ENCODE measurements around the gene SLC35E1. TPM values are rescaled to one million over a fixed set of nuclear protein-coding genes. Genes with fewer than 3 reads are reported as not detected.

SLC35E1 gene
- total RNA-seq, 1 experiment from 2014 or later: 52.6 TPM

- no peak for ATAC-seq
- no peak overlapping the region for H3K4me2 ChIP-seq (ENCODE audit: low read length)
- no peak overlapping the region for H3K27ac ChIP-seq (ENCODE audit: low read length)
- ChIA-PET CTCF (no interaction called here), POLR2A (ENCODE audit: unreplicated experiment) (no interaction called here)
- H3K79me2 ChIP-seq (ENCODE audit: low read length): peaks cover 98% of the 10 kb centered on the region
- no peaks in the 10 kb centered on the region for H3K36me3 ChIP-seq (ENCODE audit: low read depth, low read length)
- H3K9ac ChIP-seq (ENCODE audit: low read length): no peak overlapping the region
- intact Hi-C loops (cut with micrococcal nuclease): no loop called here
- no peak for DNase-seq
- H2AFZ ChIP-seq (ENCODE audit: low read length): no peak overlapping the region
- H3K4me1 ChIP-seq (ENCODE audit: insufficient read depth, low read length): peaks cover 5% of the 10 kb centered on the region
- peaks cover 74% of the 10 kb centered on the region for H4K20me1 ChIP-seq (ENCODE audit: low read length)
- no peaks in the 10 kb centered on the region for H3K9me3 ChIP-seq (ENCODE audit: low read length)
- H3F3A ChIP-seq (ENCODE audit: low read length, unreplicated experiment): no peaks in the 10 kb centered on the region
- no TSS peak for BruUV-seq (replicated peaks)
- H3K27me3 ChIP-seq (ENCODE audit: low read length): no peaks in the 10 kb centered on the region
- no peak overlapping the region for H3K4me3 ChIP-seq (ENCODE audit: low read length)
- TF ChIP-seq, protein P1, sequence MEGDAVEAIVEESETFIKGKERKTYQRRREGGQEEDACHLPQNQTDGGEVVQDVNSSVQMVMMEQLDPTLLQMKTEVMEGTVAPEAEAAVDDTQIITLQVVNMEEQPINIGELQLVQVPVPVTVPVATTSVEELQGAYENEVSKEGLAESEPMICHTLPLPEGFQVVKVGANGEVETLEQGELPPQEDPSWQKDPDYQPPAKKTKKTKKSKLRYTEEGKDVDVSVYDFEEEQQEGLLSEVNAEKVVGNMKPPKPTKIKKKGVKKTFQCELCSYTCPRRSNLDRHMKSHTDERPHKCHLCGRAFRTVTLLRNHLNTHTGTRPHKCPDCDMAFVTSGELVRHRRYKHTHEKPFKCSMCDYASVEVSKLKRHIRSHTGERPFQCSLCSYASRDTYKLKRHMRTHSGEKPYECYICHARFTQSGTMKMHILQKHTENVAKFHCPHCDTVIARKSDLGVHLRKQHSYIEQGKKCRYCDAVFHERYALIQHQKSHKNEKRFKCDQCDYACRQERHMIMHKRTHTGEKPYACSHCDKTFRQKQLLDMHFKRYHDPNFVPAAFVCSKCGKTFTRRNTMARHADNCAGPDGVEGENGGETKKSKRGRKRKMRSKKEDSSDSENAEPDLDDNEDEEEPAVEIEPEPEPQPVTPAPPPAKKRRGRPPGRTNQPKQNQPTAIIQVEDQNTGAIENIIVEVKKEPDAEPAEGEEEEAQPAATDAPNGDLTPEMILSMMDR (conservative IDR thresholded peaks at IDR 0.05; ENCODE audit: low read depth, low read length): no peak
- TF ChIP-seq EZH2 (IDR thresholded peaks at IDR 0.05; ENCODE audit: low read length, unreplicated experiment) (no peak), EZH2phosphoT487 (IDR thresholded peaks at IDR 0.05; ENCODE audit: borderline replicate concordance, low read length) (no peak)
- no peaks in the 10 kb centered on the region for H3K9me2 ChIP-seq (replicated peaks; ENCODE audit: low read length)
These were observed 22.5 kb upstream of the SLC35E1 start for GRCh38 chr19:16594681-16595091.

GRCh38 chr19:16594131-16594586, 21.9 kb upstream of the SLC35E1 start:
- intact Hi-C loops (cut with micrococcal nuclease): no loop called here
- POLR2A ChIA-PET (ENCODE audit: unreplicated experiment): no interaction called here

GRCh38 chr19:16593181-16593580, 21.0 kb upstream of the SLC35E1 start:
- peaks cover 5% of the 10 kb centered on the region for H3K4me1 ChIP-seq (ENCODE audit: insufficient read depth, low read length)
- no peak overlapping the region for H3K4me2 ChIP-seq (ENCODE audit: low read length)
- peaks cover 98% of the 10 kb centered on the region for H3K79me2 ChIP-seq (ENCODE audit: low read length)
- no peaks in the 10 kb centered on the region for H3K36me3 ChIP-seq (ENCODE audit: low read depth, low read length)
- POLR2A ChIA-PET (ENCODE audit: unreplicated experiment): no interaction called here
- BruUV-seq (replicated peaks): no TSS peak
- no peak overlapping the region for H3K27ac ChIP-seq (ENCODE audit: low read length)
- H2AFZ ChIP-seq (ENCODE audit: low read length): no peak overlapping the region
- H3K9me3 ChIP-seq (ENCODE audit: low read length): no peaks in the 10 kb centered on the region
- ATAC-seq (no peak), DNase-seq (no peak)
- H3K9ac ChIP-seq (ENCODE audit: low read length): no peak overlapping the region
- H4K20me1 ChIP-seq (ENCODE audit: low read length): peaks cover 74% of the 10 kb centered on the region
- no peaks in the 10 kb centered on the region for H3K27me3 ChIP-seq (ENCODE audit: low read length)
- H3F3A ChIP-seq (ENCODE audit: low read length, unreplicated experiment): no peaks in the 10 kb centered on the region
- H3K4me3 ChIP-seq (ENCODE audit: low read length): no peak overlapping the region
- no peak for TF ChIP-seq EZH2phosphoT487 (IDR thresholded peaks at IDR 0.05; ENCODE audit: borderline replicate concordance, low read length)
- no peak for TF ChIP-seq EZH2 (IDR thresholded peaks at IDR 0.05; ENCODE audit: low read length, unreplicated experiment)
- TF ChIP-seq, protein P1 (conservative IDR thresholded peaks at IDR 0.05; ENCODE audit: low read depth, low read length): no peak
- no peaks in the 10 kb centered on the region for H3K9me2 ChIP-seq (replicated peaks; ENCODE audit: low read length)
- intact Hi-C loops (cut with micrococcal nuclease): no loop called here
- CTCF ChIA-PET: no interaction called here

More at GRCh38 chr19:16594131-16594586, 21.9 kb upstream of the SLC35E1 start:
- H3K79me2 ChIP-seq (ENCODE audit: low read length): peaks cover 98% of the 10 kb centered on the region
- H4K20me1 ChIP-seq (ENCODE audit: low read length): peaks cover 72% of the 10 kb centered on the region
- H3K27ac ChIP-seq (ENCODE audit: low read length): no peak overlapping the region
- no peaks in the 10 kb centered on the region for H3K9me3 ChIP-seq (ENCODE audit: low read length)
- no TSS peak for BruUV-seq (replicated peaks)
- H3F3A ChIP-seq (ENCODE audit: low read length, unreplicated experiment): no peaks in the 10 kb centered on the region
- no peak overlapping the region for H3K4me2 ChIP-seq (ENCODE audit: low read length)
- H3K9ac ChIP-seq (ENCODE audit: low read length): no peak overlapping the region
- CTCF ChIA-PET: no interaction called here
- H3K9me2 ChIP-seq (replicated peaks; ENCODE audit: low read length): no peaks in the 10 kb centered on the region
- peaks cover 5% of the 10 kb centered on the region for H3K4me1 ChIP-seq (ENCODE audit: insufficient read depth, low read length)
- no peak for ATAC-seq
- no peaks in the 10 kb centered on the region for H3K36me3 ChIP-seq (ENCODE audit: low read depth, low read length)
- no peaks in the 10 kb centered on the region for H3K27me3 ChIP-seq (ENCODE audit: low read length)
- no peak for DNase-seq
- TF ChIP-seq, protein P1 (conservative IDR thresholded peaks at IDR 0.05; ENCODE audit: low read depth, low read length): no peak
- no peak for TF ChIP-seq EZH2phosphoT487 (IDR thresholded peaks at IDR 0.05; ENCODE audit: borderline replicate concordance, low read length)
- TF ChIP-seq EZH2 (IDR thresholded peaks at IDR 0.05; ENCODE audit: low read length, unreplicated experiment): no peak
- H3K4me3 ChIP-seq (ENCODE audit: low read length): no peak overlapping the region
- H2AFZ ChIP-seq (ENCODE audit: low read length): no peak overlapping the region

All from PC-3 (cell line).